Uterus (tissue), 2 donors: ENCODE measurements around the gene PLEKHA7.

Experiments
- CTCF ChIP-seq, 4 experiments: fragments of 200-600 bp in 2 of 4; fragments of 450-650 bp in 2 of 4; sonication (generic) in 2 of 4; IDR thresholded peaks; one replicate each; pipeline ENCODE4 v1.5.1; 2016 to 2019; ENCODE audit warnings: antibody characterized with exemption in 4 of 4, mild to moderate bottlenecking in 2 of 4, moderate library complexity in 1 of 4
- POLR2A ChIP-seq, 2 donors: fragments of 450-650 bp; IDR thresholded peaks; one replicate each; pipeline ENCODE4 v1.6.1; 2016; ENCODE audit warnings: antibody characterized with exemption in 2 of 2, mild to moderate bottlenecking in 1 of 2, moderate library complexity in 1 of 2

GRCh38 chr11:16779436-16779835 is 234.8 kb downstream of the PLEKHA7 start:
- TF ChIP-seq CTCF (IDR thresholded peaks at IDR 0.05) (no peak), POLR2A (IDR thresholded peaks at IDR 0.05) (no peak)
